ENCODE data around the gene MSMP. TPM values are rescaled to one million over a fixed set of nuclear protein-coding genes. Genes with fewer than 3 reads are reported as not detected.

The MSMP gene, protein sequence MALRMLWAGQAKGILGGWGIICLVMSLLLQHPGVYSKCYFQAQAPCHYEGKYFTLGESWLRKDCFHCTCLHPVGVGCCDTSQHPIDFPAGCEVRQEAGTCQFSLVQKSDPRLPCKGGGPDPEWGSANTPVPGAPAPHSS
- under 1 TPM in 1 of 10 donors, not detected in 9; 0.60 TPM for total RNA-seq
- under 1 TPM in 1 of 2 donors, not detected in 1; 0.19 TPM for polyA plus RNA-seq
- long read RNA-seq, donor 1: 0 reads
- long read RNA-seq, donor 2: 0 reads
- long read RNA-seq, donor 3: 0 reads

DNA sequence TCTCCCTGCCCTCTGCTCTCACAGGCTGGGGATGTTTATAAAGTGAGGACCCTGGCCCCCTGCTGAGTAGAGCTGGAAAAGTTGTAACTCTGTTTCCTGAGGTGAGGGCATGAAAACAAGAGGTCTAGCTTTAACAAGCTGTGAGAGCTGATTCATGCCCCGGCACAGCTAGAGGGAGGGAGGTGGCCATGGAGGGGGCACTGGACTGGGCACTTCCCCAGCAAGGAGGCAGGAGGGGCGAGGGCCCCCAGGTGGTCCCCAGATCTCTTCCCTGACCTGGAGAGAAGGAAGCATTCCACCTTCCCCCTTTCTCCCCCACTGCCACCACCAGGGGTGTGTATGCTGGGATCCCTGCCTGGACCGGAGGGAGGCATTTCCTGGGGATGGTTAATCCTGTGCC lies at the start of gene MSMP:
MSMP (minus strand) TSS at position 13 of the 400 bp plus-strand sequence. CDS start 147 bp downstream, outside the sequence.
- no peak within 1 kb of the TSS for H3K4me3 ChIP-seq
- TF ChIP-seq, protein P1, sequence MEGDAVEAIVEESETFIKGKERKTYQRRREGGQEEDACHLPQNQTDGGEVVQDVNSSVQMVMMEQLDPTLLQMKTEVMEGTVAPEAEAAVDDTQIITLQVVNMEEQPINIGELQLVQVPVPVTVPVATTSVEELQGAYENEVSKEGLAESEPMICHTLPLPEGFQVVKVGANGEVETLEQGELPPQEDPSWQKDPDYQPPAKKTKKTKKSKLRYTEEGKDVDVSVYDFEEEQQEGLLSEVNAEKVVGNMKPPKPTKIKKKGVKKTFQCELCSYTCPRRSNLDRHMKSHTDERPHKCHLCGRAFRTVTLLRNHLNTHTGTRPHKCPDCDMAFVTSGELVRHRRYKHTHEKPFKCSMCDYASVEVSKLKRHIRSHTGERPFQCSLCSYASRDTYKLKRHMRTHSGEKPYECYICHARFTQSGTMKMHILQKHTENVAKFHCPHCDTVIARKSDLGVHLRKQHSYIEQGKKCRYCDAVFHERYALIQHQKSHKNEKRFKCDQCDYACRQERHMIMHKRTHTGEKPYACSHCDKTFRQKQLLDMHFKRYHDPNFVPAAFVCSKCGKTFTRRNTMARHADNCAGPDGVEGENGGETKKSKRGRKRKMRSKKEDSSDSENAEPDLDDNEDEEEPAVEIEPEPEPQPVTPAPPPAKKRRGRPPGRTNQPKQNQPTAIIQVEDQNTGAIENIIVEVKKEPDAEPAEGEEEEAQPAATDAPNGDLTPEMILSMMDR (IDR thresholded peaks at IDR 0.05): no peak
- WGBS, 2 donors: 43 to 45% methylated on average over 3 of the region's 3 CpGs
- ATAC-seq (no peak), DNase-seq (no peak)
- peaks cover 0 to 52% (median 44%) of the 10 kb centered on the region in 9 donors for H3K36me3 ChIP-seq
- intact Hi-C loops (cut with DNase I): loop anchor here in 1 of 10 donors (10.0 kb wide), 1 partner anchor 109 kb away; no protein-coding TSS in a partner anchor
- no peaks in the 10 kb centered on the region for H3K9me3 ChIP-seq
- H3K27me3 ChIP-seq: no peaks in the 10 kb centered on the region
- H3K4me1 ChIP-seq: peaks cover 7 to 62% (median 43%) of the 10 kb centered on the region in 9 donors
- H3K27ac ChIP-seq: no peak within 1 kb of the TSS

DNA sequence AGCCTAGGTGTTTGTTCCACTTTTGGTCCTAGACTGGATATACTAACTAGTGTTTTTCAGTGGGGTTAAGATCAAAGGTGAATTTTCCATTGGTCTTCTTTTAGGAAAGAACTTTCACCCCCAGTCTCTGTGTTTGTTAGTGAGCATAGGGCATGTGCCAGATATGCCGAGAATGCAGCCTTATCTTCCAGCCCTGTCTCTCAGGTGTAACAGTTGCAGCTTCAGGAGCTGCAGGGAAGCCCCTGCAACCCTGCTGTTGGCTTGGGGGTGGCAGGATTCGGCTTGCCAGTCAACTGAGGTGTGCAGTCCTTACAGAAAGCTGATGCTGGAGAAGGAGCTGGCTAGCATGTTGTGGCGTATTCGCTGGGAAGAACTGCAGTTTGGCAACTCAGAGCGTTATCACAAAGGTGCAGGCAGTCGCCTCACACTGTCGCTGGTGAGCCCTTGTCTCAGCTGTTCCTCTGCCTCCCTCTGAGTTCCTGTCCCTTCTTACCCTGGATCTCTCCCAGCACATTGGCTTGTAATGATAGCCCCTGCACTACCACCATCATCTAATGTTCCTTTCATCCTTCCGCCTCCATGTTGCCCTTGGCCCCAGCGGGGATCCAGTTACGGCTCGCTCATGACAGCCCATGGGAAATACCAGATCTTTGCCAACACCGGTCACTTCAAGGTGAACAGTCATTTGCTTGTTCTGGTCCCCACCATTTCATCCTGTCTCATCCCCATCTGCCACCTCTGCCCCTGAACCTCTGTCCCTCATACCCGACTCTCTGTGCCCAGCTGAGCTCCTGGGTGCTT lies 47.5 kb upstream of the MSMP start:
- ATAC-seq (no peak), DNase-seq (no peak)
- H3K27ac ChIP-seq: no peak overlapping the region
- H3K9me3 ChIP-seq: no peaks in the 10 kb centered on the region
- TF ChIP-seq, protein P1 (IDR thresholded peaks at IDR 0.05): no peak
- H3K4me1 ChIP-seq: no peaks in the 10 kb centered on the region
- WGBS, 2 donors: 89 to 91% methylated on average over 13 of the region's 13 CpGs
- peaks cover 0 to 65% (median 9%) of the 10 kb centered on the region in 9 donors for H3K36me3 ChIP-seq
- intact Hi-C loops (cut with DNase I): no loop called here
- no peak overlapping the region for H3K4me3 ChIP-seq
- H3K27me3 ChIP-seq: no peaks in the 10 kb centered on the region

DNA sequence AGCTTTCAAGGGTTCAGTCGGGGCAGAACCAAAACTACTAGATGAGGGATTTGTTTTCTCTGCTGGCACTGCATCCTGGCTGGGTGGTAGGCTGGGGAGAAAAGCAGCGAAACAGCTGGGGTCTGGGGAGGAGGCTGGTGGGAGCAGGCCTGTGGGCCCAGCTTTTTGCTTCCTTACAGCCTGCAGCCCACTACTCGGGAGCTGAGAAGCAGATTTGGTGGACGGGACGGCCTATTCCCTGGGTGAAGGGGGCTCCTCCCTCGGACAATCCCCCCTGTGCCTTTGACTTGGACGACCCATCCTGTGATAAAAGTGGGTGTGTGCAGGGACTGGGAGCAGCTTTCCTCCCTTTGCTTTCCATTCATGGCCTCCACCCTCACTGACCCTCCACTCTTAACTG lies 46.5 kb upstream of the MSMP start:
- intact Hi-C loops (cut with DNase I): no loop called here
- no peak for ATAC-seq
- Histone ChIP-seq H3K27ac (no peak overlapping the region), H3K4me3 (no peak overlapping the region), H3K4me1 (peaks cover 0 to under 1% (median 0%) of the 10 kb centered on the region in 9 donors), H3K27me3 (no peaks in the 10 kb centered on the region), H3K9me3 (no peaks in the 10 kb centered on the region), H3K36me3 (peaks cover 0 to 55% (median 7%) of the 10 kb centered on the region in 9 donors)
- 89 to 90% methylated on average over 7 of the region's 7 CpGs for WGBS, 2 donors
- TF ChIP-seq, protein P1 (IDR thresholded peaks at IDR 0.05): no peak
- no peak for DNase-seq

DNA sequence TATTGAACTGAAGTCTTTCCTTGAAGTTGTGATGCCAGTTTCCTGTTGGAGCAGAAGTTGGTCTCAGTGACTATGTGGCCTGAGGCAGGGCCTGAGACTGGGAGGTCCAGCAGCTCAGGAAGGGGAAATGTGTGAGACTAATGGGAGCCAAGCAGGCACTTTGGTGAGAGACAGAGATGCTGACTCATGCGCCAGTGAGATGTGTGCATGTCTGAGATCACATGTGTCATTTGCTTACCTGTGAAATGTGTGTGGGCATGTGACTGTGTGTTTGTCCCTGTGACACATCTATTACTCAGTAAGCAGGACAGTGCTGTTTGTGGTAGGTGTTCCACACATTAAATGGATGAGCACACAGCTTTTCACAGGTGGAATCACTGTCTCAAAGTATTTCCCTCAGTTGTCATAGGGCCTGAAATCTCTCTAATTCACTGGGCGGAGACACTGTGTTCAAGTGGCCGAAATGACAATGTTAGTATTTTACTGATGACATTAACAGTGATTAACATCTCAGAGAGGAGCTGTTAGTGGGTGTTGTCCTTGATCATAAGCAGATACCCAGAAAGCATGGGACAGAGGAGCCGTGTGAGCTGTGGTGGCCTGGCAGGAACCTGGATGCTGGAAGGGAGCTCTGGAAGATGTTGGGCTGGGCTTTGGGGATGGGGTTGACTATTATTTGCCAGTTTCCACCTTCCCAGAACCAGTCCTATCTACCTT lies 44.7 kb upstream of the MSMP start:
- intact Hi-C loops (cut with DNase I): loop anchor here in 1 of 10 donors (10.0 kb wide), 1 partner anchor 226 kb away; no protein-coding TSS in a partner anchor
- H3K27ac ChIP-seq: no peak overlapping the region
- 90 to 96% methylated on average over 4 of the region's 4 CpGs for WGBS, 2 donors

More for the DNA sequence above, 44.7 kb upstream of the MSMP start:
- no peak for DNase-seq
- peaks cover 0 to 16% (median 8%) of the 10 kb centered on the region in 9 donors for H3K4me1 ChIP-seq
- H3K4me3 ChIP-seq: no peak overlapping the region
- TF ChIP-seq, protein P1 (IDR thresholded peaks at IDR 0.05): no peak
- no peaks in the 10 kb centered on the region for H3K9me3 ChIP-seq
- H3K36me3 ChIP-seq: peaks cover 0 to 43% (median 4%) of the 10 kb centered on the region in 9 donors
- no peaks in the 10 kb centered on the region for H3K27me3 ChIP-seq
- ATAC-seq: peak in 1 of 8 donors; percentile 30
